ENCODE measurements around the gene PPIC.

PPIC gene

DNA sequence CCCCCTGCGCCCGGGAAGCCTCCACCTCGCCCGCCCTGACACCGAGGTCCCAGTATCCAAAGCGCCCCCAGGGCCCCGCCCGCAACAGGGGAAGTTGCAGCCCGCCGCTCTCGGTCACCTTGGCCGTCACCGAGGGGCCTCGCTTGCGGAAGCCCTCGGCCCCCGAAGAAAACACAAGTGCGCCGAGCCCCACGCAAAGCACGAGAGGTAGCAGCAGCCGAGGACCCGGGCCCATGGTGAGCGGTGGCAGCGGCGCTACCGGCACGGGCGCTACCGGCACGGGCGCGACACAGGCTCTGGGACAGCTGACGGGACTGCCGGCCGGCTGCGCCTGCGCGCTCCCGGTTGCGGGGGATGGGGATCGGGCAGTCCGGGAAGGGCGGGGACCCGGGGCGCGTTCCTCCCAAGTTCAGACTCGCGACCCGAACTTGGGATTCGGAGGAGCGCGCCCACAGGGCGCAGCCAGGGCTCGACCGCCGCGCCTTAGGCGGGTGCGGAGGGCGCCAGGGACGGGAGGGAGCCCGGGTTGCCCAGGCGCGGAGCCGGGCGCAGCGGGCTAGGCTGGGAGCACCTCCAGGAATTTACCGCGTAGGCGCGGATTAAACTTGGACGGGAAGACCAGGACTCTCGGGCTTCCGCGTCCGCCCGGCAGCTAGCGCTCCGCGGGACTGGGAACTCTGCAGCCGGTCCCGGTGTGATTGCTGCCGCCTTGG lies at the start of gene PPIC:
Gene PPIC (minus strand): TSS at position 335 of the 713 bp plus-strand sequence. CDS start 100 bp downstream, at position 235.
- DNase-seq (ENCODE audit: low read depth in 2 of 2) = peak in 1 of 2 experiments; percentile 36

GRCh38 chr5:123085638-123086286 lies 49.2 kb upstream of the PPIC start:
- DNase-seq (ENCODE audit: low read depth in 2 of 2) = no peak

DNA sequence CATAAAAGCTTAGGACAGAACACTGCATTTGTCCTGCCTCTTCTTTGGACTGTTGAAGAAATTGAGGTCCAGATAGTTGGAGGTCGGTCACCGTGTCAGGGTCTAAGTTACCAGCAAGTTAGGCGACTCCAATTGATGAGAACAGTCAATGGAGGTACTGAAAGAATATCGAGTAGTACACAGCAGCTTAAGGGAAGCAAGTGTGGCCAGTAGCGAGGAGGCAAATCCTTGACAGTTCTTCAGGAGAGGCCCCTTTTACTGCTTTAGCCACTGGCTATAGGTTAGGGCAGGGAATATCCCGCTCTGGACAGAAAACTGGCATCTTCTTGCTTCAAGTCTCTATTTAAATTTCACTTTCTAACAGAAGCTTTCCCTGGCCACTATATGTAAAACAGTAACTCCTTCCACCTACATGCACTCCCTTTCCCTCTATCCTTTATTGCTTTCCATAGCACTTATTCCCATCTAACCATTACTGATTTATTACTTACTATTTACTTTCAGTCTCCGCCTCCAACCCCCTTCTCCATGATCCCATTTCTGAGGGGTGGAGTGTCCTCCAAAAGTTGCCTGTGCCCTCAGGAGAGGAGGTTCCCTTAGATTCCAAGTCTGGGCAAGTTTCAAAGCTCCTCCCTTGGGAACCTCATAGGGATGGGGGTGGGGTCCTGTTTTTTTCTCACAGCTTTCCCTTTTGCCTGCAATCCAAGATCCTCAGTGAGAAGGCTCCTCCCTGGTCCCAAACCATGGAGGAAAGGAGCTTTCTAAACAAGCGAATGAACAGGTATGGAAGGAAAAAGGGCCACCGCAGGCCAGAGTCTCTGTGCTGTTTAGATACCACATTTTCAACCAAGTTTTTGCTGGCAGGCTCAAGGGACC lies 48.4 kb upstream of the PPIC start:
- DNase-seq (ENCODE audit: low read depth in 2 of 2) = no peak

- no peak for DNase-seq (ENCODE audit: low read depth in 2 of 2)
These were observed 46.8 kb upstream of the PPIC start for GRCh38 chr5:123083298-123083697.

DNA sequence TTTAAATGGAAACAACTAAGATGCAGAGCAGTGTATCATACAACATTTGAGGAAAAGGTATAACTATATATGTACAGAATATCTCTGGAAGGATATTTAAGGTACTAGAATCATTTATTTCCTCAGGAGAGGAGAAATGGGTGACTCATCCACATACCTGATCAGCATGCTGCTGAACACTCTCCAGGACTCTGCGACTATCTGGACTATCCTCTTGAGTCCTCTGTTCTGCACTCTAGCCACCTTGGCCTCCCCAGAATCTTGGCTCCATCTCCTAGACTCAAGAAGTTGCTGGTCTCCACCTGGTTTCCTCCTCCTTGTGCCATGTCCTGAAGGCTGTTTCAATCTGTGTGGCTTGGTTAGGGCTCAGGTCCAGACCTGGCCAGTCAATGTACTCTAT lies 43.7 kb upstream of the PPIC start:
- no peak for DNase-seq (ENCODE audit: low read depth in 2 of 2)

DNA sequence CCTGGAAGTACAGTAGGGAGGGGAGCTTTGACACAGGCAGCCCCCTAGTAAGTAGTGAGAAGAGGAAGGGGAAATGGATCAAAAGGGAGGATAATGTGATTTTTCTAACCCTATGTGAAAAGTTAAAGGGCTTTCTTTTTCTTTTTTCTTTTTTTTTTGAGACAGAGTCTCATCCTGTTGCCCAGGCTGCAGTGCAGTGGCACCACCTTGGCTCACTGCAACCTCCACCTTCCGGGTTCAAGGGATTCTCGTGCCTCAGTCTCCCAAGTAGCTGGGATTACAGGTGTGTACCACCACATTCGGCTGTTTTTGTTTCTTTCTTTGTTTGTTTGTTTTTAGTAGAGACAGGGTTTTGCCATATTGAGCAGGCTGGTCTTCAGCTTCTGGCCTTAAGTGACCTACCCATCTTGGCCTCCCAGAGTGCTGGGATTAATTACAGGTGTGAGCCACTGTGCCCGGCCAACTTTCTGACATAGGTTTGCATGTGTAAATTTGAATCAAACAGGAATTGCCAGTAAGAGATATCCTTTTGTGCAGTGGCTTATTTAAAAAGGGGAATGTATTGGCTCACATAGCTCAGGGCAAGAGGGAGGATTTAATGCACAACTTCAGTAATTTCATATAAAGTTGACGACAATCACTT lies 39.1 kb upstream of the PPIC start:
- no peak for DNase-seq (ENCODE audit: low read depth in 2 of 2)

GRCh38 chr5:123068368-123068938 lies 31.9 kb upstream of the PPIC start:
- DNase-seq (ENCODE audit: low read depth in 2 of 2) = no peak

DNA sequence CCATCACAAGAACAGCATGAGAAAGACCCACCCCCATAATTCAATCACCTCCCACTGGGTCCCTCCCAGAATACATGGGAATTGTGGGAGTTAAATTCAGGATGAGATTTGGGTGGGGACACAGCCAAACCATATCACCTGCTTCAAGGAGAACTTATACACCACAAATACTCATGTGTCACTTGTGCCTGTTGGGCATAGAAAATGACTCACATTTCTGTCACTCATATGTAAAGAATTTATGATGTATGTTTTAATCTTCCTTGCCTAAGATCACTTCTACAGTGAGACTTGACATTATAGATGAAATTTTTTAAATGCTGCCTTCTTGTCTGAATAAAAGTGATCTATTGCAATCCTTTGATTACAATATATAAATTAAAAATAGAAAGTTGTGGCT lies 29.5 kb upstream of the PPIC start:
- DNase-seq (ENCODE audit: low read depth in 2 of 2) = no peak

DNA sequence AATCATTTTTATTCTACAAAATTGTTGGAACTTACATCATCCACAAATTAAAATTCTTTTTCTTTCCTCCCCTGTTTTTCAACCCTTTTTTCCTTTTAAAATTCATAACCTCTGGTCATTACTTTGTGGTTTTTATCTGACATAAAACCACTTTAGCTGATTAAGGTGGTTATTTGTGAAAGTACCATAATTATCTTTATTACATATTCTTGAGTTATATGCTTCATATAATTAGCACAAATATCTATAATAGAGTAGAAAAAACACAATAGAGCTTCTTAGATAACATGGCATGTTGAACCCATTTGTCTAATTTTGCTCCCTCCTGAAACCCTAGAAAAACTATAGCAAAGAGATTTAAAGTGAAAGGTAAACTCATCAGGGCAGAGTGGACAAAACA lies 22.9 kb upstream of the PPIC start:
- no peak for DNase-seq (ENCODE audit: low read depth in 2 of 2)

DNA sequence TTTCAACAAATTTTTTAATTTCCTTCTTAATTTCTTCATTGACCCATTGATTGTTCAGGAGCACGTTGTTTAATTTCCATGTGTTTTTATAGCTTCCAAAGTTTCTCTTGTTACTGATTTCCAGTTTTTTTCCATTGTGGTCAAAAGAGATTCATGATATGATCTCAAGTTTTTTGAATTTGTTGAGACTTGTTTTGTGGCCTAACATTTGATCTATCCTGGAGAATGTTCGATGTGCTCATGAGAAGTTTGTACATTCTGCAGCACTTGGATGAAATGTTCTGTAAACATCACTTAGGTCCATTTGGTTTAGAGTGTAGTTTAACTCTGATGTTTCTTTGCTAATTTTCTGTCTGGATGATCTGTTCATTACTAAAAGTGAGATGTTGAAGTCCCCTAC lies 14.7 kb upstream of the PPIC start:
- no peak for DNase-seq (ENCODE audit: low read depth in 2 of 2)

DNA sequence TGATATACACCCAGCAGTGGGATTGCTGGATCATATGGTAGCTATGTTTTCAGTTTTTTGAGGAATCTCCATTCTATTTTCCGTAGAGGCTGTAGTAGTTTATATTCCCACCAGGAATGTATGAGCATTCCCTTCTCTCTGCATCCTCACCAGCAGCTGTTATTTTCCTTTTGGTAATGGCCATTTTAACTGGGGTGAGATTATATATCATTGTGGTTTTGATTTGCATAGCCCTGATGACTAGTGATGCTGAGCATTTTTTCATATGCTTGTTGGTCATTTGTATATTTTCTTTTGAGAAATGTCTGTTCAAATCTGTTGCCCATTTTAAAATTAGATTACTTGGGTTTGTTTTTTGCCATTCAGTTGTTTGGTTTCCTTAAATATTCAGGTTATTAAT lies 11.2 kb upstream of the PPIC start:
- no peak for DNase-seq (ENCODE audit: low read depth in 2 of 2)

GRCh38 chr5:123046222-123046621 lies 9.7 kb upstream of the PPIC start:
- DNase-seq (ENCODE audit: low read depth in 2 of 2) = no peak

- no peak for DNase-seq (ENCODE audit: low read depth in 2 of 2)
These were observed 8.5 kb upstream of the PPIC start for GRCh38 chr5:123044926-123045617.

GRCh38 chr5:123039673-123040072 lies 3.1 kb upstream of the PPIC start:
- no peak for DNase-seq (ENCODE audit: low read depth in 2 of 2)

GRCh38 chr5:123037104-123037418 lies 536 bp upstream of the PPIC start:
- DNase-seq (ENCODE audit: low read depth in 2 of 2) = no peak

DNA sequence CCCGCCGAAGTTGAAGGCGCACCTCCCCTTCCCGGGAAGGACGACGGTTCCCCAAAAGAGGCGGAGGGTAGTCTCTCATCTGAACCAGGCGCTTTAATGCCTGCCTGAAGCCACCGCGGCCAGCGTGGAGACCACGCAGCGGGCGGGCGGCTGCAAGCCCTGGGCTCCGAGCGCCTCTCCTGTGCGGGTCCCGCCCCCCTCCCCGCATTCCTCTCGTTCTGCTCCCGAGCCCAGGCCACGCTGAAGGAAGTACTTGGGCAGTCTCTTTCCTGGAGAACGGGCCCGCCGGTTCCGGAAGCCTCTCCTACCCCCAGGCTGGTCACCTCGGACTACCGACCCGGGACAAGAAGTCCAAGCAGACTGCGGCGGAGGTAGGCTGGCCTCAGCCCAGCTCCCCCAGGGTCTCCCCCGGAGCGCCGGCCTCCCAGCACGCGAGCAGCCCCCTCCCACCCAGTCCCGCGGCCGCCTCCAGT lies 571 bp downstream of the PPIC start:
- DNase-seq (ENCODE audit: low read depth in 2 of 2) = no peak

DNA sequence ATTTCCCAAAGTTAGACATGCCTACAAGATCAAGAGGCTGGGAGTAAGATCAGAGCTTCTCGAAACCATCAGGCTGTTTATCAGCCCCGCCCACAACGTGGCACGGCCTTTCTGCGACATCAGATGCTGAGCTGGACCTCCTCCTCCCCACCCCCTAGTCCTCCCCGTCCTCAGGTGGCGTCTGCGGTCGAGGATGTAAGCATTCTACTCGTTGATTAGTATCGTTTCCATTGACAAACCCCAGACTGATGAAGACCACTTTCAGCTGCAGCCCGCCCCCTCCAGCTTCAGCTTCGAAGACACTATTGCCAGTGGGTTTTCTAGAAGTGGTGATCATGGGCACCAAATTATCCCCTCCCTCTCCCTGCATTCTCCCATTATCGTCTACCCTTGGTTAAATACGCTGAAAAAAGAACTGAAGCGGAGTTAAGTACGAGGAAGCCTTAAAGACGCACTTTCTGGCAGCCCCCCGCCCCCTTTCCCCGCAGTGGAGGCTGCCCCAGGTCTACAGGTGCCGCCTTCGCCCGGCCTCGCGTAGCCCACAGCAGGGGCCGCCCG lies 1.1 kb downstream of the PPIC start:
- no peak for DNase-seq (ENCODE audit: low read depth in 2 of 2)

DNA sequence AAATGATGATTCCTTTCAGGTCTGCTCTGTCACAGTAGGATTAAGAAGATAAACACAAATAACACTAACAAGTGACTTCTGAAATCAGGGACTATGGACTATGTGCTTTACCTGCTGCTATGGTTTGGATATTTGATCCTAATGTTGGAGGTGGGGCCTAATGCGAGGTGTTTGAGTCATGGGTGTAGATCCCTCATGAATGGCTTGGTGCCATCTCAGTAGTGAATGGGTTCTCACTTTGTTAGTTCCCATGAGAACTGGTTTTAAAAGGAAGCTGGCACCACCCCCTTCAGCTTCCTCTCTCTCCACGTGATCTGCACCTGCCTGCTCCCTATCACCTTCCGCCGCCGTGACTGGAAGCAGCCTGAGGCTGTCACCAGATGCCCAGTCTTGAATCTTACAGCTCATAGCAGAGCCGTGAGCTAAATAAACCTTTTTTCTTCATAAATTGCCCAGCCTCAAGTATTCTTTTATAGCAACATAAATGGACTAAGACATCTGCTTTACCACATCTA lies 3.3 kb downstream of the PPIC start:
- no peak for DNase-seq (ENCODE audit: low read depth in 2 of 2)

DNA sequence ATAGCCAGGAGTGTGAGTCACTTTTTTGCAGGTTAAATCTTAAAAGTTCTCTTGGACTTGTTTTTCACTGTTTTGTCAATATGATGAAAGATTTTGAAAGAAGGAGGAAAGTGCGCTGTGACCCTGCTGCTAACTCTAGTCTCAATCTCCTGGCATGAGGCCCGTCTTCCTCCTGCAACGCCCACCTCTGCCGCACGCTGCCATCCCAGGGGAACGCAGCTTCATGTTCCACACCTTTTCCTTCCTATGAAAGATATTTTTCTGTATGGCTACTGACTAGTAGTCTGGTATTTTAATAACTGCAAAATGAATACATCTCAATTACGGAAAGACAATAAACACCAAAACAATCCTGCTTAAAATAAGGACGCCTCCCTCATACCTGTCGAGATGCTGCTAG lies 8.3 kb downstream of the PPIC start:
- no peak for DNase-seq (ENCODE audit: low read depth in 2 of 2)

DNA sequence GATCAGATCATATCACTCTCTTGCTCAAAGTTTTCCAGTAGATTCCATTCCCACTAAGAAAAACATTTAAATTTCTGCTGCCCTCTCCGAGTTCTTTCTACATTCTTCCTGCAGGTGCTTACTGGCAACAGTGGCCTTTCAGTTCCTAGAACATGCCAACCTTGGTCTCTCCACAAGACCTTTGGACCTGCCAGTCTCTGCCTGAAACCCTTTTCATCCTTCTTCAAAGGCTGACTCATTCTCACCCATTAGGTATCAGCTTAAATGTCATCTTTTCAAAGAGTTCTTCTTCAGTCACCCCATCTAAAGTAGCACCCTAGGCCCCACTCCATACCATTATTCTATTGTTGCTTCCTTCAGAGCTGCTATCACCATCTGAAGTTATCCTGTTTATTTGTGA lies 21.8 kb downstream of the PPIC start:
- no peak for DNase-seq (ENCODE audit: low read depth in 2 of 2)

DNA sequence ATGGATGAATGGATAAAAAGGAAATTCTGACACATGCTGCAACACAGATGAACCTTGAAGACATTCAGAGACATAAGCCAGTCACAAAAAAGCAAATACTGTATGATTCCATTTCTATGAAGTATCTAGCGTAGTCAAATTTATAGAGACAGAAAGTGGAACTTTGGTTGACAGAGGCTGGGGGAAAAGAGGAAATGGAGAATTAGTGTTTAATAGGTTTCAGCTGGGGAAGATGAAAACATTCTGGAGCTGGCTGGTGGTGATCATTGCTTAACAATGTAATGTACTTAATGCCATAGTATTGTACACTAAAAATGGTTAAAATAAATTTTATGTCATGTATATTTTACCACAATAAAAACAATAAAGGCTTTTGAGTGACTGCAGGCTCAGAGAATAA lies 24.2 kb downstream of the PPIC start:
- peak; percentile 30 to 33 for DNase-seq (ENCODE audit: low read depth in 2 of 2)
